OCI-M1 (cell line): Measurements from ENCODE around the gene TRDN.
"Not testable (repeated sequence)": the region's sequence is repeated elsewhere in the genome, so short reads cannot be mapped to it uniquely, and the experiment has no call there.

ENCODE experiments used
- DNase-seq: peaks from one replicate; lab custom pipeline; 2025; lab: John Stamatoyannopoulos, UW

Gene TRDN

GRCh38 chr6:123632641-123633040 is 4.1 kb downstream of the TRDN start:
- no peak for DNase-seq

- DNase-seq, result peak; percentile 90
Observed at GRCh38 chr6:123629258-123629941, 7.3 kb downstream of the TRDN start.

- no peak for DNase-seq
Observed at GRCh38 chr6:123625696-123626095, 11.1 kb downstream of the TRDN start.

- no peak for DNase-seq
Observed at GRCh38 chr6:123622780-123623179, 14.0 kb downstream of the TRDN start.

GRCh38 chr6:123619156-123619555 is 17.6 kb downstream of the TRDN start:
- peak; percentile 32 for DNase-seq

- no peak for DNase-seq
Observed at GRCh38 chr6:123616942-123617341, 19.8 kb downstream of the TRDN start.

GRCh38 chr6:123616016-123616415 is 20.7 kb downstream of the TRDN start:
- DNase-seq, result no peak

- no peak for DNase-seq
Observed at GRCh38 chr6:123610779-123611178, 26.0 kb downstream of the TRDN start.

- DNase-seq, result no peak
Observed at GRCh38 chr6:123604067-123604466, 32.7 kb downstream of the TRDN start.

GRCh38 chr6:123598011-123598410 is 38.7 kb downstream of the TRDN start:
- no peak for DNase-seq

- peak; percentile 61 for DNase-seq
Observed at GRCh38 chr6:123594776-123595175, 42.0 kb downstream of the TRDN start.

- no peak for DNase-seq
Observed at GRCh38 chr6:123592426-123592825, 44.3 kb downstream of the TRDN start.

- DNase-seq, result no peak
Observed at GRCh38 chr6:123589973-123590372, 46.8 kb downstream of the TRDN start.

GRCh38 chr6:123589317-123589716 is 47.4 kb downstream of the TRDN start:
- no peak for DNase-seq

- DNase-seq, result no peak
Observed at GRCh38 chr6:123588546-123588895, 48.2 kb downstream of the TRDN start.

GRCh38 chr6:123587838-123588545 is 48.8 kb downstream of the TRDN start:
- peak; percentile 16 for DNase-seq

- not testable (repeated sequence) for DNase-seq
Observed at GRCh38 chr6:123587407-123587806, 49.3 kb downstream of the TRDN start.

GRCh38 chr6:123580331-123580730 is 56.4 kb downstream of the TRDN start:
- no peak for DNase-seq

GRCh38 chr6:123575188-123575587 is 61.6 kb downstream of the TRDN start:
- no peak for DNase-seq

GRCh38 chr6:123570813-123571684 is 65.7 kb downstream of the TRDN start:
- DNase-seq, result peak; percentile 64

- no peak for DNase-seq
Observed at GRCh38 chr6:123569575-123569974, 67.2 kb downstream of the TRDN start.

GRCh38 chr6:123565529-123565928 is 71.2 kb downstream of the TRDN start:
- no peak for DNase-seq

GRCh38 chr6:123564361-123564760 is 72.4 kb downstream of the TRDN start:
- no peak for DNase-seq
